Stimulated activated CD4-positive, alpha-beta T cell treated with anti-CD3 and anti-CD28 coated beads, Interleukin-4, amount 100 ng/mL, for 1 hour (primary cell): ENCODE data around the gene KRTAP4-4.
"Not testable (repeated sequence)": the region's sequence is repeated elsewhere in the genome, so short reads cannot be mapped to it uniquely, and the experiment has no call there.

Experiments
- DNase-seq: peaks from one replicate; pipeline ENCODE4 v3.0.0-alpha.2; 2020

Gene KRTAP4-4

DNA sequence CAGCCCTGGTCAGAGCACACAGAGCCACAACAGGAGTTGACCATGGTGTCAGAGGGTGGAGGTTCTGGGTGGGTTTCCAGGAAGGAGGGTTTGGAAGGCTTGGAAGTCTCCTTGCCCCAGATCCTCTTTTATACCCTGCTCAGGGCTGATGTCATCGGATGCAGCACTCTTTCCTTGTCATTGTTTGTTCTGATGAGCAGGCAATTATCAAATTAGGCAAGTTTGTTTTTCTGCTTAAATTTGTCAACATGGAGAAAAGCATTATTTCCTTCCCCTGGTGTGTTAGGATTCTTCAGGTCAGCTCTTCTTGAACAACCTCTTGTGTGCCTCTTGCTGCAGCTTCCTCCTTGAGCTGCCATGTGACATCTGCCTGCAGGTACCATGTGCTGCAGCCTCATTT lies at the start of gene KRTAP4-4:
Gene KRTAP4-4 (minus strand): TSS at position 101 of the 400 bp plus-strand sequence. CDS start 57 bp downstream, at position 44.
- DNase-seq = no peak

DNA sequence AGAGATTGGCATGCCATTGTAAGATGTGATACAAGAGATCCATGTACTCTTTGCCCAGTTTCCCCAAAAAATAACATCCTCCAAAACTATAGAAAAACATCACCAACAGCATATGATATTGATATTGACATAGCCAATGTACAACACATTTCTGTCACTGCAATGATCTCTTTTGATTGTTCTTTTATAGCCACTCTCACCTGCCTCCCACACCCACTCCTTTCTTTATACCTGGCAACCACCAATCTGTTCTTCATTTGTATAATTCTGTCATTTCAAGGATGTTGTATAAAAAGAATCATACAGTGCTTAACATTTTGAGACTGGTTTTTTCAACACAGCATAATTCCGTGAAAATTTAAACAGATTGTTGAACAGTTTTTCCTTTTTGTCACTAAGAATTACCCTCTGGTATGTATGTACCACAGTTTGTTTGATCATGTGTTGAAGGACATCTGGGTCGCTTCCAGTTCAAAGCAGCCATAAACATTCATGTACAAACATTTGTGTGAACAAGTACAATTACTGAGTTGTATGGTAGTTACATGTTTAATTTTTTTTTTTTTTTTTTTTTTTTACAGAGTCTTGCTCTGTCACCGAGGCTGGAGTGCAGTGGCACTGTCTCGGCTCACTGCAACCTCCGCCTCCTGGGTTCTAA lies 39.0 kb upstream of the KRTAP4-4 start:
- no peak for DNase-seq

DNA sequence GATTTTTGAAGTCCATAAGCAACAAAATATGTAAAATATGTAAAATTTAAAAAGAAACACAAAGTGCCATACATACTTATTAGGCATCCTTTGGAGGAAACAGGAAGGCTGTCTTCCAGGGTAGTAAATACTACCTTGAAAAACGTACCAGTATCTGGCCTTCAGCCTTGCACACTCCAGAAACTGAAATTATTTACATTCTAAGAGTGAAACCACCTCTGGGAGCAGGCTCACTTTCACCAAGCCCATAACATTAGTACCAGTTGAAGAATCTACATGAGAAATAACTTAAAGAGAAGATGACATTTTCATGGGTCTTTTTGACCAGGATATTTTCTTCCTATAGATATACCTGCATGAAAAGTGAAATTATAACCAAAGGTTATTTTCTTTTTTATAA lies 35.5 kb upstream of the KRTAP4-4 start:
- DNase-seq = no peak

DNA sequence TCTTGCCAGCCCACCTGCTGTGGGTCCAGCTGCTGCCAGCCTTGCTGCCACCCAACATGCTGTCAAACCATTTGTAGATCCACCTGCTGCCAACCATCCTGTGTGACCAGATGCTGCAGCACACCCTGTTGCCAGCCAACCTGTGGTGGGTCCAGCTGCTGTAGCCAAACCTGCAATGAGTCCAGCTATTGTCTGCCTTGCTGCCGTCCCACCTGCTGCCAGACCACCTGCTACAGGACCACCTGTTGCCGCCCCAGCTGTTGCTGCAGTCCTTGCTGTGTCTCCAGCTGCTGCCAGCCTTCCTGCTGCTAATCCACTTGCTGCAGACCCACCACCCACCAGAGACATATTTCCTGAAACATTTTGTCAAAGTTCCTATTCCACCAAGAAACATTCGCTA lies 29.8 kb upstream of the KRTAP4-4 start:
- DNase-seq = no peak

DNA sequence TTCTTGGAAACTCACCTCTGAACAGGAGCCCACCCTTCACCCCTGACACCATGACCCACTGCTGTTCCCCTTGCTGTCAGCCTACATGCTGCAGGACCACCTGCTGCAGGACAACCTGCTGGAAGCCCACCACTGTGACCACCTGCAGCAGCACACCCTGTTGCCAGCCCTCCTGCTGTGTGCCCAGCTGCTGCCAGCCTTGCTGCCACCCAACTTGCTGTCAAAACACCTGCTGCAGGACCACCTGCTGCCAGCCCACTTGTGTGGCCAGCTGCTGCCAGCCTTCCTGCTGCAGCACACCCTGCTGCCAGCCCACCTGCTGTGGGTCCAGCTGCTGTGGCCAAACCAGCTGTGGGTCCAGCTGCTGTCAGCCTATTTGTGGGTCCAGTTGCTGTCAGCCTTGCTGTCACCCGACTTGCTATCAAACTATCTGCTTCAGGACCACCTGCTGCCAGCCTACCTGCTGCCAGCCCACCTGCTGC lies 29.3 kb upstream of the KRTAP4-4 start, which contains the start of gene KRTAP9-1:
Gene KRTAP9-1 (plus strand): TSS at position 51 of the 482 bp plus-strand sequence. CDS start 0 bp downstream, at position 51.
- DNase-seq = not testable (repeated sequence)

DNA sequence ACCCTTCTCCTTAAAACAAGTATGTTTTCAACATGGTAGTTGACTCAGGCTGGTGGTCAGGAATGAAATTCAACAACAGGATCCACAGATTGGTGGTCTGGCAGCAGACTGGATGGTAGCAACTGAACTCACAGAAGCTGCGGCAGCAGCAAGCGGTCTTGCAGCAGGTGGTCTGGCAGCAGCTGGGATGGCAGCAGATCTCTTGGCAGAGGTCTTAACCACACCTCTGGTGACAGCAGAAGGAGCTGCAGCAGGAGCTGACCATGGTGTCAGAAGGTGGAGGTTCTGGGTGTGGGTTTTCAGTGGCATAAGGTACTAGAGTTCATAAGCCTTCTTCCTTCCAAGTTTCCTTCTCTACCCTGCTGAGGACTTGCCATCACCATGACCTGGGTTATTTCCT lies 26.3 kb upstream of the KRTAP4-4 start:
- no peak for DNase-seq

DNA sequence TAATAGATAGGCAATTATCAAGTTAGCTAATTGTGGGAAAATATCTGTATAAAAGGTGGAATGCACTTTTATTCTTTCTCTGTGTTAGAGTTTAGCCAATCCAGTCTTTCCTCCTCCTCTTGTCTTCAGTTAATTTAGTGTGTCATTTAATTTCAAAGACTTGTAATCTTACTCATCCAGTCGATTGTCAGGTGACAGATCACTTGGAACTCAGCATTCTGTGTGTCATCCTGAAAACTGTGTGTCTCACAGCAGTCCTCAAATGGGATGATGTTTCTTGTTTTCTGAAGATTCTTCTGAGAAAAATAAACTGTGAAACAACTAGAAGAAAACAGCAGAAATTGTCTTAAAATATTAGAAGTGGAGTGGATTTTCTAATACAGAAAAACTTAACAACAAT lies 24.5 kb upstream of the KRTAP4-4 start:
- no peak for DNase-seq

DNA sequence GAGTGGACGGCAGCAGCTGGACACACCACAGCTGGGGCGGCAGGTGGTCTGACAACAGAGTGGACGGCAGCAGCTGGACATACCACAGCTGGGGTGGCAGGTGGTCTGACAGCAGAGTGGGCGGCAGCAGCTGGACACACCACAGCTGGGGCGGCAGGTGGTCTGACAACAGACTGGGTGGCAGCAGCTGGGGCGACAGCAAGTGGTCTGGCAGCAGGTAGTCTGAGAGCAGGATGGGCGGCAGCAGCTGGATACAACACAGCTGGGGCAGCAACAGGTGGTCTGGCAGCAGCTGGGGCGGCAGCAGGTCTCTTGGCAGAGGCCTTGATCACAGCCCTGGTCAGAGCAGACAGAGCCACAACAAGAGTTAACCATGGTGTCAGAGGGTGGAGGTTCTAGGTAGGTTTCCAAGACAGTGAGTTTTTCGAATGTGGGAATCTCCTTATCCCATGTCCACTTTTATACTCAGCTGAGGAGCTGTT lies 24.0 kb upstream of the KRTAP4-4 start, which contains the start of gene KRTAP4-1:
Gene KRTAP4-1 (minus strand): TSS at position 432 of the 482 bp plus-strand sequence. CDS start 57 bp downstream, at position 375.
- DNase-seq = no peak

DNA sequence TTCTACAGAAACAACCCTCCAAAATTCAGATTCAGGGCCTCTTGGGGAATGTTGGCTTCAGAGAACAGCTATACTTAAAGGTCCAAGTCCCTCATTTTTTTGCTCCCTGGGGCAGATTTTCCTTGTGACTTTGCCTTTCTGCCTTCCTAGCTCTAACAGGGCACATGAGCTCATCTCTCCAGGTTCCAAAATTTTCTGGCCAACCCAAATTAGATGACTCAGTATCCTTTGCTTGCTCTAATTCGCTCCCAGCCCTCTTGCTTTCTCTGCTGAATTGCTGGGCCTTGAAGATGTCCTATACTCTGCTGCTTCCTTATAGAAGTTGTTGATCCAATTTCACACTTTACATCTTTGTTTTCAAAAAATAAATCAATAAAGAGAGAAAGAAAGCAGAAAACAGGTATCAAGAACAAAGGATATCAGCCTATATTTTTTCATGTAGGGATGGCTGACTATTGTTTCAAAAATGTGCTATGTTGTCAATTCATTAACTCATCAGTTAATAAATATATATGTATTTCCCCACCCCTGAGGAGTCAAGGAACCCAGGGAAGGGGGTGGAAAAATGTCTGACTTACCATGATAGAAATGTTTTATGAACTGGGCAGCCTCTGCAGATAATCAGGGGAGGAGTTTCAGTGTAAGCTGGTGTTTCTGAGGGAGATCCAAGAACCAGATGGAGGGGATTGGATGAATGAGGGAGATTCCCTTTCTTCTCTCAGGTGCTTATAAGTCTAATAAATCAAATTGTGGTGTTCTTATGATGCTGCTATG lies 18.5 kb upstream of the KRTAP4-4 start:
- no peak for DNase-seq

DNA sequence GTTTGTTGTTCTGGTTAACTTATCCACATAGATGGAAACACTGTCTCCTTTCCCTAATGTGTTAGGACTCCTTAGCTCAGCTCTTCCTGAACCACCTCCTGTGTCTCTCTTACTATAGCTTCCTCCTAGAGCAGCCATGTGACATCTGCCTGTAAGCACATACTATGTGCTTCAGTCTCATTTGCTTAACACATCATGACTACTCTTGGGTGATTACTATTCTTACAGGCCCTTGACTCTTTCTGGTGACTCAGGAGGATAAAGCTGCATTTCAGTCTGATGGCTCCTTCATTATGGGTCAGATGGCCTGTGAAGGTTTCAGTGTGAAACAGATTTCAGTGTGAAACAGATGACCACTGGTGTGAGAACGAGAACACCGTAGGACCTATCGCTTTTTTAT lies 17.8 kb upstream of the KRTAP4-4 start:
- no peak for DNase-seq

DNA sequence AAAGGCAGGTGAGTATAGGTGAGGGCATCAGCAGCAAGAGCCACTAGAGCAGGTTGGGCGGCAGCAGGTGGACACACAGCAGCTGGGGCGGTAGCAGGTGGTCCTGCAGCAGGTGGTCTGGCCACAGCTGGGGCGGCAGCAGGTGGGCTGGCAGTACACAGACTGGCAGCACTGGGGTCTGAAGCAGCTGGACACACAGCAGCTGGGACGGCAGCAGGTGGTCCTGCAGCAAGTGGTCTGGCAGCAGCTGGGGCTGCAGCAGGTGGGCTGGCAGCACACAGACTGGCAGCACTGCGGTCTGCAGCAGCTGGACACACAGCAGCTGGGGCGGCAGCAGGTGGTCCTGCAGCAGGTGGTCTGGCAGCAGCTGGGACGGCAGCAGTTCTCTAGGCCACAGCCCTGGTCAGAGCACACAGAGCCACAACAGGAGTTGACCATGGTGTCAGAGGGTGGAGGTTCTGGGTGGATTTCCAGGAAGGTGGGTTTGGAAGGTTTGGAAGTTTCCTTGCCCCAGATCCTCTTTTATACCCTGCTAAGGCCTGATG lies 17.3 kb upstream of the KRTAP4-4 start, which contains the start of gene KRTAP4-2:
Gene KRTAP4-2 (minus strand): TSS at position 495 of the 545 bp plus-strand sequence. CDS start 57 bp downstream, at position 438.
- no peak for DNase-seq

DNA sequence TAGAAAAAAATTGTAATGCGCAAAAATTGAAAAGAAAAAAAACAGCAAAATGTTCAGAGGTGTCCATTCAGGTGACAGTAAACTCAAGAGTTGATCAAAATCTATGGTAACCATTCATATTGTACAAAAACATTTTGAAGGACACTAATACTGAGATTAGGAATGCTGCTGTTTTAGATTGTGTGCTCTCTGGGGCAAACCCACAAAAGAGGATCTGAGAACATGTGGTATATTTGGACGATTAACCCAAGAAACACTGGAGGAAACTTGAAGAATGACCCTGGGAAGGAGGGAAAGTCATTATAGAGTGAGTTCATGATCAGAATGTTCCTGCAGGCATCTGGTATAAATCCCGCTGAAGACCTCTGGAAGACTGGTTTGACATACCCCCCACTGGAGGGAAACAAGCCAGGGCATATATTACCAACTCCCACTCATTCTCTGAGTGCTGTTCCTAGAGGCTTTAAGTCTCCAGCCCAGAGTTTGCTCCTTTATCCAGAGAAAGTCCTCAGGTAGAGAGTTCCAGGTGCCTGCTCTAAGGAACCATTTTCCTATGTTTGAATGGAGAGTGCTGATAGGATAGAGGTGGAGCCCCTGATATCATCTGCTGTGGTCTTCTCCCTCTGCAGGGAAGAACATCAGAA lies 16.3 kb upstream of the KRTAP4-4 start:
- DNase-seq = no peak

DNA sequence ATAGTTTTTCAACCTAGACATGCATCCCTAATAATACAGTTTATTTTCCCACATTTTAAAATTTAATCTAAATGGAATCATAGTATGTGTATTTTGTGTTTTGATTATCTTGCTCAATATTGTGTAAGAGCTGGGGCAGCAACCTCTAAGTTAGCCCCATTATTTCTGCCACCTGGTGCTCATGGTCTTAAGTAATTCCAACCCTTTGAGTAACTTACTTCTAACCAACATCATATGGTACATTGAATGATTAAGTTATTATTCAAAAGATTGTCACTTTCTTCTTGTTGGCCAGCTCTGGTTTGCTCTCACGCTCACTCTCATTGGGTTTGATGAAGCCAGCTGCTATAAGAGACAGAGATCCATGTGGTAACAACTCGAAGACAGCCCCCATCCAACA lies 11.3 kb upstream of the KRTAP4-4 start:
- DNase-seq = no peak

DNA sequence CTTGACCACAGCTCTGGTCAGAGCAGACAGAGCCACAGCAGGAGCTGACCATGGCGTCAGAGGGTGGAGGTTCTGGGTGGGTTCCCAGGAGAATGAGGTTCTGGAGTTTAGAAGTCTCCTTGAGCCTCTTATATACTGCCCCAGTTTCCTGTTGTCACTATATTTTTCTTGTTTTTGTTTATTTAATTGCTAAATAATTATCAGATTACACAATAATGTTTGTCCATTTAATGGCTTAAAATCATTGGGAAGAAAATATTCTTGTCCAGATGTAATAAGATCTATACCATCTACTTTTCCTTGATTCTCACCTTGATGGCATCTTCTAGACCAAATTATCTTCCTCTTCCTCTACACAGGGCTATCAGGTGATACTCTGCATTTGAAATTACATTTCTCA lies 7.6 kb upstream of the KRTAP4-4 start, which contains the start of gene KRTAP4-3:
Gene KRTAP4-3 (minus strand): TSS at position 101 of the 400 bp plus-strand sequence. CDS start 49 bp downstream, at position 52.
- DNase-seq = no peak

DNA sequence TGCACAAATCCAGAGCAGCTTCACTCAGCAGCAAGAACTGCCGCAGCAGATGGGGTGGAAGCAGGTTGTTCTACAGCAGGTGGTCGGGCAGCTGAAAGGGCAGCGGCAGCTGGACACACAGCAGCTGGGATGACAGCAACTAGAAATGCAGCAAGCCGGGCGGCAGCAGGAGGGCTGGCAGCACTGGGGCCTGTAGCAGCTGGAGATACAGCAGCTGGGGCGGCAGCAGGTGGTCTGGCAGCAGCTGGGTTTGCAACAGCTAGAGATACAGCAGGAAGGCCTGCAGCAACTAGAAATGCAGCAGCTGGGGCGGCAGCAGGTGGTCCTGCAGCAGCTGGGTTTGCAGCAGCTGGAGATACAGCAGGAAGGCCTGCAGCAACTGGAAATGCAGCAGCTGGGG lies 7.0 kb upstream of the KRTAP4-4 start:
- DNase-seq = no peak

DNA sequence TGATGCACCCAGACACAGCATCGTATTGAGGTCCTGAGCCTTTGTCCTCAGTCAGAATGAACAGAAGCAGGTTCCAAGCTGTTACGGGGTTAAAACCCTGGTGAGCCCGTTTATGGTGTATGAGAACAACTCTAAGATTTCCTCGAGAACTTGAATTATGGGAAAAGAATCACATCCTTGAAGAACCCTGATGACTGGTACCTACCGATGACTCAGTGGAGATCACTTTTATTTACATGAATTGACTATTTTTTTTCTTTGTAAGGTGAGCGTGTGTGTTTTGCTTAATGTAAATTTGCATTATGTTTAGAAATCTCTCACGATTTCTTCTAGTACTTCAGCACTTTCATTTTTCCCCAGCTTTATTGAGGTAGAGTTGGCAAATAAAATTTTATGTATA lies 3.3 kb upstream of the KRTAP4-4 start:
- no peak for DNase-seq

DNA sequence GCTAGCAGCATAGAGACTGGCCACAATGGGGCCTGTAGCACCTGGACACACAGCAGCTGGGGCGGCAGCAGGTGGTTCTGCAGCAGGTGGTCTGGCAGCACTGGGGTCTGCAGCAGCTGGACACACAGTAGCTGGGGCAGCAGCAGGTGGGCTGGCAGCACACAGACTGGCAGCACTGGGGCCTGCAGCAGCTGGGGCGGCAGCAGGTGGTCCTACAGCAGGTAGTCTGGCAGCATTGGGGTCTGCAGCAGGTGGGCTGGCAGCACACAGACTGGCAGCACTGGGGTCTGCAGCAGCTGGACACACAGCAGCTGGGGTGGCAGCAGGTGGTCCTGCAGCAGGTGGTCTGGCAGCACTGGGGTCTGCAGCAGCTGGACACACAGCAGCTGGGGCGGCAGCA lies 358 bp downstream of the KRTAP4-4 start:
- DNase-seq = not testable (repeated sequence)

DNA sequence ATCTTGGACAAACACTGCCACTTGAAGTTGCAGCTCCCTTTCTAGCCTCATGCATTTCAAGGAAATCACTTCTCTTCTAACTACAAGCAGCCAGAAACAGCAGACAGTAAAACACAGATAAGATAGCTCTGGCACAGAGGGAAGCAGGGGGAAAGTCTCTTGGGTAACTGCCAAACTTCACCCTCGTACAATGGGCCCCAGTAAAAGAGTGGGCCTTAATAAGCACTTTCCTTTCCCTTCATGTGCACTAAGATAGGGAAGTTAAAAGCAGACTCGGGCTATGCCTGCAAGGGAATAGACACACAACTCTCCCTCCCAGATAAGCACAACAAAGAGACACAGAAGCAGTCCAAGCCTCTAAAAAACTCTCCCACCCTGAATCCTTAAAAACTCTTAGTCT lies 6.7 kb downstream of the KRTAP4-4 start:
- DNase-seq = no peak

DNA sequence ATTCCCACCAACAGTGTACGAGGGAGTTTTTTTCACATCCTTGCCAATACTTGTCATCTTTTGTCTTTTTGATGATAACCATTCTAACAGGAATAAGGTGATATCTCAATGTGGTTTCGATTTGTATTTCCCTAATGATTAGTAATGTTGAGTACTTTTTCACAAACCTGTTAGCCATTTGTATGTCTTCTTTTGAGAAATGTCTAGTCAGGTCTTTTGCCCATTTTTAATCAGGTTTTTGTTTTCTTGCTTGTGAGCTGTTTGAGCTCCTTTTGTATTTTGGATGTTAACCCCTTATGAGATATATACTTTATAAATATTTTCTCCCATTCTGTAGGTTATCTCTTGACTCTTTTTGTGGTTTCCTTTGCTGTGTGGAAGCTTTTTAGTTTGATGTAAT lies 9.0 kb downstream of the KRTAP4-4 start:
- DNase-seq = no peak

DNA sequence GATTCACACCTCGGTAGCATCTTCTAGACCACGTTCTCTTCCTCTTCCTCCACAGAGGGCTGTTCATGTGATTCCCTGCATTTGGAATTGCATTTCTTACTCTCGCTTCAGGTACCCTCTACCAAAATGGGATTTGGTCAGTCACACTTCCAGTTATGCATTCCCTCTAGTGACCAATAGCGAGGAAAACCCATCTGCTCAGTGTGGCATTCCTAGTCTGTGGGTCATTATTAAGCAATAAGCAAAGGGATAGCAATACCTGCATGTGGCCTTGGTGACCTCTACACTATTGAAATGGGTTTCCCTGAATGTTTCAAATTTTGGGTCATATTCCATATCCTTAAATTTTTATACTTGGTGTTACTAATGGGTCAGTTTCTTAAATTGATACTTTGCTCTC lies 10.5 kb downstream of the KRTAP4-4 start:
- no peak for DNase-seq

DNA sequence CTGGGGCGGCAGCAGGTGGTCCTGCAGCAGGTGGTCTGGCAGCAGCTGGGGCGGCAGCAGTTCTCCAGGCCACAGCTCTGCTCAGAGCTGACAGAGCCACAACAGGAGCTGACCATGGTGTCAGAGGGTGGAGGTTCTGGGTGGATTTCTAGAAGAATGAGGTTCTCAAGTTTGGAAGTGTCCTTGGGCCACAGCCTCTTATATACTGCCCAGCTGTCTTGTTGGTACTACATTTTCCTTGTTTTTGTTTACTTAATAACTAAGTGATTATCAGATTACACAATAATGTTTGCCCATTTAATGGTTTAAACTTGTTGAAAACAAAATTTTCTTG lies 10.9 kb downstream of the KRTAP4-4 start, which contains the start of gene KRTAP4-5:
Gene KRTAP4-5 (minus strand): TSS at position 174 of the 334 bp plus-strand sequence. CDS start 58 bp downstream, at position 116.
- no peak for DNase-seq

DNA sequence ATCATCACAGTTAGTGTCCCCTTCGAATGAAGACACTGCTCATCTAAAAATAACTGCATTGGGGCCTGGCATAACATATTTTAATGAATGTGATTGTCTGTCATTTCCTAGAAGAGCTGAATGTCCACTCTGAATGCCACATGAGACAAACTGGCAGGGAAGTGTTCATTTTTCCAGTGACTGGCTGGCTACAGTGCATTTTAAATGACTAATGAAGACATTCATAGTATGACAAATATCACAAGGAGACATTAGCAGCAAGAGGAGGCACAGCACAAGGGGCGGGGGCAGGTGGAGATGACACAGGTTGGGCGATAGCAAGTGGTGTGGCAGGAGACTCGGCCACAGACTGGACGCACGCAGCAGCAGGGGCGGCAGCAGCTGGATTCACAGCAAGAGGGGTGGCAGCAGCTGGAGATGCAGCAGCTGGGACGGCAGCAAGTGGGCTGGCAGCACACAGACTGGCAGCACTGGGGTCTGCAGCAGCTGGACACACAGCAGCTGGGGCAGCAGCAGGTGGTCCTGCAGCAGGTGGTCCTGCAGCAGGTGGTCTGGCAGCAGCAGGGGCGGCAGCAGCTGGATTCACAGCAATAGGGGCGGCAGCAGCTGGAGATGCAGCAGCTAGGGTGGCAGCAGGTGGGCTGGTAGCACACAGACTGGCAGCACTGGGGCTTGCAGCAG lies 11.4 kb downstream of the KRTAP4-4 start:
- not testable (repeated sequence) for DNase-seq
